A549 (cell line): ENCODE measurements around the gene SPEN. TPM values are rescaled to one million over a fixed set of nuclear protein-coding genes. Genes with fewer than 3 reads are reported as not detected.

ENCODE experiments used
- ATAC-seq, 2 experiments: fragments of 200-7000 bp in 1 of 2; fragments of >200 bp in 1 of 2; cut with Nextera tagmentation in 1 of 2; cut with Tn5 transposase in 1 of 2; 3 replicates each; pipeline versions ENCODE4 v1.8.0 to v1.9.1; 2018 to 2020; ENCODE audit warnings: mild to moderate bottlenecking in 1 of 2, moderate library complexity in 1 of 2
- CTCF ChIA-PET: fragments of 300-600 bp; sonication (Branson Sonifier 250); formaldehyde crosslinking; extraction: SDS; loops from one replicate; lab custom pipeline; 2021; ENCODE audit warnings: antibody characterized with exemption, inconsistent platforms; lab: Yijun Ruan, JAX
- POLR2A ChIA-PET: fragments of 350-600 bp; formaldehyde crosslinking; extraction: SDS; loops from one replicate; lab custom pipeline; 2021; ENCODE audit warnings: antibody characterized with exemption, inconsistent platforms; lab: Yijun Ruan, JAX
- DNase-seq, 2 experiments: peaks; one replicate each; pipeline versions ENCODE4 v3.0.0 to v3.0.0-alpha.2; 2011 to 2016; ENCODE audit warnings: low read depth in 1 of 2, low spot score in 1 of 2
- FAIRE-seq: peaks from 2 replicates; lab custom pipeline; 2011; peaks lifted over from hg19 to GRCh38; lab: Jason Lieb, UNC
- H3K27ac ChIP-seq, 2 experiments: fragments of >200 bp; sonication (Bioruptor Twin); formaldehyde crosslinking; 3 replicates each; pipeline ENCODE4 v1.5.1; 2016 to 2017
- H3K4me1 ChIP-seq: fragments of >200 bp; sonication (Bioruptor Twin); formaldehyde crosslinking; 3 replicates; pipeline ENCODE4 v1.6.1; 2016
- H3K4me2 ChIP-seq: fragments of >200 bp; sonication (Bioruptor Twin); formaldehyde crosslinking; 3 replicates; pipeline ENCODE4 v1.6.1; 2016
- H3K4me3 ChIP-seq: fragments of >200 bp; sonication (Bioruptor Twin); formaldehyde crosslinking; 3 replicates; pipeline ENCODE4 v1.5.1; 2016
- H3K9me3 ChIP-seq: fragments of >200 bp; sonication (Bioruptor Twin); formaldehyde crosslinking; 3 replicates; pipeline ENCODE4 v1.6.1; 2016
- BHLHE40 ChIP-seq: IDR thresholded peaks from 2 replicates; pipeline ENCODE4 v1.6.1; 2012; ENCODE audit warnings: low read depth, low read length, inconsistent platforms
- CBX2 ChIP-seq: fragments of 200-600 bp; sonication (generic); IDR thresholded peaks from 2 replicates; pipeline ENCODE4 v1.6.1; 2016; ENCODE audit warnings: low read depth, mild to moderate bottlenecking, borderline replicate concordance
- CBX8 ChIP-seq: fragments of 200-600 bp; sonication (generic); IDR thresholded peaks from 2 replicates; pipeline ENCODE4 v1.6.1; 2016
- CHD4 ChIP-seq: fragments of 200-600 bp; sonication (generic); IDR thresholded peaks from 2 replicates; pipeline ENCODE4 v1.6.1; 2016; ENCODE audit warnings: antibody characterized with exemption, mild to moderate bottlenecking, borderline replicate concordance
- EHF ChIP-seq: fragments of 250-450 bp; sonication (Bioruptor Pico); IDR thresholded peaks from 2 replicates; pipeline ENCODE4 v1.5.0; 2020; ENCODE audit warnings: mild to moderate bottlenecking
- EHMT2 ChIP-seq: fragments of 200-600 bp; sonication (generic); IDR thresholded peaks from 2 replicates; pipeline ENCODE4 v1.6.1; 2016; ENCODE audit warnings: antibody characterized with exemption, low read depth, mild to moderate bottlenecking, moderate library complexity
- EP300 ChIP-seq, 2 experiments: fragments of >200 bp; sonication (Bioruptor Twin); formaldehyde crosslinking; IDR thresholded peaks; 2 replicates in 1 of 2; 3 replicates in 1 of 2; pipeline ENCODE4 v1.6.1; 2016 to 2017
- FOSB ChIP-seq: fragments of 250-450 bp; sonication (Bioruptor Pico); IDR thresholded peaks from 2 replicates; pipeline ENCODE4 v1.5.0; 2020; ENCODE audit warnings: mild to moderate bottlenecking, moderate library complexity
- FOSL2 ChIP-seq, 2 experiments: fragments of 450-650 bp in 1 of 2; fragments of >200 bp in 1 of 2; sonication (Bioruptor Twin) in 1 of 2; formaldehyde crosslinking; IDR thresholded peaks; 2 replicates each; pipeline versions ENCODE4 v1.5.0 to v1.6.1; 2016 to 2020; ENCODE audit warnings: mild to moderate bottlenecking in 1 of 2, moderate library complexity in 1 of 2
- GATA3 ChIP-seq: IDR thresholded peaks from 2 replicates; pipeline ENCODE4 v1.6.1; 2012; ENCODE audit warnings: borderline replicate concordance
- HDAC2 ChIP-seq: fragments of 200-600 bp; sonication (generic); IDR thresholded peaks from 2 replicates; pipeline ENCODE4 v1.6.1; 2016
- HOXA7 ChIP-seq: fragments of 250-450 bp; sonication (Bioruptor Pico); IDR thresholded peaks from 2 replicates; pipeline ENCODE4 v1.5.0; 2020; ENCODE audit warnings: mild to moderate bottlenecking, moderate library complexity
- HOXB13 ChIP-seq: fragments of 250-450 bp; sonication (Bioruptor Pico); IDR thresholded peaks from 2 replicates; pipeline ENCODE4 v1.5.0; 2020; ENCODE audit warnings: low read depth, mild to moderate bottlenecking, moderate library complexity
- JUN ChIP-seq, 2 experiments: fragments of >200 bp; sonication (Bioruptor Twin); formaldehyde crosslinking; IDR thresholded peaks; 2 replicates in 1 of 2; 3 replicates in 1 of 2; pipeline ENCODE4 v1.6.1; 2016 to 2017
- JUNB ChIP-seq: fragments of >200 bp; sonication (Bioruptor Twin); formaldehyde crosslinking; IDR thresholded peaks from 2 replicates; pipeline ENCODE4 v1.6.1; 2016
- KDM5A ChIP-seq: fragments of 200-600 bp; sonication (generic); IDR thresholded peaks from 2 replicates; pipeline ENCODE4 v1.6.1; 2016; ENCODE audit warnings: antibody characterized with exemption, mild to moderate bottlenecking
- MAZ ChIP-seq: fragments of 150-350 bp; IDR thresholded peaks from 2 replicates; pipeline ENCODE4 v1.6.1; 2014; ENCODE audit warnings: antibody characterized with exemption, low read depth, low read length, borderline replicate concordance
- NR3C1 ChIP-seq: fragments of >200 bp; sonication (Bioruptor Twin); formaldehyde crosslinking; IDR thresholded peaks from 3 replicates; pipeline ENCODE4 v1.6.1; 2017
- RAD21 ChIP-seq, 2 experiments: fragments of >200 bp in 1 of 2; sonication (Bioruptor Twin) in 1 of 2; formaldehyde crosslinking in 1 of 2; IDR thresholded peaks in 1 of 2; conservative IDR thresholded peaks in 1 of 2; 2 replicates in 1 of 2; 3 replicates in 1 of 2; pipeline ENCODE4 v1.6.1; 2012 to 2018; ENCODE audit warnings: inconsistent platforms in 1 of 2
- RARB ChIP-seq: fragments of 250-450 bp; sonication (Bioruptor Pico); IDR thresholded peaks from 2 replicates; pipeline ENCODE4 v1.8.0; 2021; ENCODE audit warnings: mild to moderate bottlenecking, moderate library complexity
- RCOR1 ChIP-seq: fragments of 150-350 bp; IDR thresholded peaks from 2 replicates; pipeline ENCODE4 v1.6.1; 2014; ENCODE audit warnings: antibody characterized with exemption, low read length, low read depth
- SMC3 ChIP-seq: fragments of >200 bp; sonication (Bioruptor Twin); formaldehyde crosslinking; IDR thresholded peaks from 3 replicates; pipeline ENCODE4 v1.6.1; 2018; ENCODE audit warnings: inconsistent platforms
- ZFP36 ChIP-seq: fragments of 450-650 bp; IDR thresholded peaks from 2 replicates; pipeline ENCODE4 v1.6.1; 2014; ENCODE audit warnings: borderline replicate concordance; ENCODE audit not compliant: partially characterized antibody
- ZNF302 ChIP-seq: fragments of 250-450 bp; sonication (Bioruptor Pico); IDR thresholded peaks from 2 replicates; pipeline ENCODE4 v1.9.0; 2021; ENCODE audit warnings: inconsistent platforms, mild to moderate bottlenecking, moderate library complexity
- WGBS: methylation state at CpG from one replicate; pipeline ENCODE4 v1.1.6; 2017; ENCODE audit errors: missing lambda C conversion rate; 5-methylcytosine and 5-hydroxymethylcytosine counted together
- polyA plus RNA-seq, 4 experiments: library from polyadenylated mRNA; depleted of rRNA in 3 of 4; stranded (reverse); fragments of >200 nt; fragmentation: RNase III in 1 of 4; extraction: RNeasy Plus Mini Kit Qiagen cat#74134 plus additional on column Dnase treatment in 1 of 4; gene quantifications; 2 replicates in 3 of 4; 3 replicates in 1 of 4; pipeline ENCODE4 v1.2.3, GENCODE V29; 2011 to 2017
- TF ChIP-seq, protein P1 (sequence below): fragments of 200-600 bp; sonication (generic); IDR thresholded peaks from 2 replicates; pipeline ENCODE4 v1.6.1; 2016; ENCODE audit warnings: antibody characterized with exemption, mild to moderate bottlenecking, moderate library complexity
- TF ChIP-seq, protein P2 (sequence below): fragments of 250-450 bp; sonication (Bioruptor Pico); IDR thresholded peaks from 2 replicates; pipeline ENCODE4 v1.5.0; 2020; ENCODE audit warnings: low read depth, mild to moderate bottlenecking, moderate library complexity
- TF ChIP-seq, protein P3 (sequence below): fragments of 450-650 bp; IDR thresholded peaks from 2 replicates; pipeline ENCODE4 v1.6.1; 2014; ENCODE audit warnings: antibody characterized with exemption
- TF ChIP-seq, protein P4 (sequence below): fragments of >200 bp; sonication (Bioruptor Twin); formaldehyde crosslinking; IDR thresholded peaks from 2 replicates; pipeline ENCODE4 v1.6.1; 2016

SPEN gene
- polyA plus RNA-seq, 2 of the 4 experiments (the other 2 are of a cell fraction), result 7.0 to 15.5 TPM

DNA sequence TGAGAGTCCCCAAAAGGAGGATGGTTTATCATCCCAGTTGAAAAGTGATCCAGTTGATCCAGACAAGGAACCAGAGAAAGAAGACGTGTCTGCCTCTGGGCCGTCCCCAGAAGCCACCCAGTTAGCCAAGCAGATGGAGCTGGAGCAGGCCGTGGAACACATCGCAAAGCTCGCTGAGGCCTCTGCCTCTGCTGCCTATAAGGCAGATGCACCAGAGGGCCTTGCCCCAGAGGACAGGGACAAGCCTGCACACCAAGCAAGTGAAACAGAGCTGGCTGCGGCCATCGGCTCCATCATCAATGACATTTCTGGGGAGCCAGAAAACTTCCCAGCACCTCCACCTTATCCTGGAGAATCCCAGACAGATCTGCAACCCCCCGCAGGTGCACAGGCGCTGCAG, 85.1 kb downstream of the SPEN start:
- no peaks in the 10 kb centered on the region for H3K4me1 ChIP-seq
- no peaks in the 10 kb centered on the region for H3K9me3 ChIP-seq
- no peak overlapping the region for H3K27ac ChIP-seq
- no peak for TF ChIP-seq FOSB (CRISPR knock-in tag)
- TF ChIP-seq, protein P1, sequence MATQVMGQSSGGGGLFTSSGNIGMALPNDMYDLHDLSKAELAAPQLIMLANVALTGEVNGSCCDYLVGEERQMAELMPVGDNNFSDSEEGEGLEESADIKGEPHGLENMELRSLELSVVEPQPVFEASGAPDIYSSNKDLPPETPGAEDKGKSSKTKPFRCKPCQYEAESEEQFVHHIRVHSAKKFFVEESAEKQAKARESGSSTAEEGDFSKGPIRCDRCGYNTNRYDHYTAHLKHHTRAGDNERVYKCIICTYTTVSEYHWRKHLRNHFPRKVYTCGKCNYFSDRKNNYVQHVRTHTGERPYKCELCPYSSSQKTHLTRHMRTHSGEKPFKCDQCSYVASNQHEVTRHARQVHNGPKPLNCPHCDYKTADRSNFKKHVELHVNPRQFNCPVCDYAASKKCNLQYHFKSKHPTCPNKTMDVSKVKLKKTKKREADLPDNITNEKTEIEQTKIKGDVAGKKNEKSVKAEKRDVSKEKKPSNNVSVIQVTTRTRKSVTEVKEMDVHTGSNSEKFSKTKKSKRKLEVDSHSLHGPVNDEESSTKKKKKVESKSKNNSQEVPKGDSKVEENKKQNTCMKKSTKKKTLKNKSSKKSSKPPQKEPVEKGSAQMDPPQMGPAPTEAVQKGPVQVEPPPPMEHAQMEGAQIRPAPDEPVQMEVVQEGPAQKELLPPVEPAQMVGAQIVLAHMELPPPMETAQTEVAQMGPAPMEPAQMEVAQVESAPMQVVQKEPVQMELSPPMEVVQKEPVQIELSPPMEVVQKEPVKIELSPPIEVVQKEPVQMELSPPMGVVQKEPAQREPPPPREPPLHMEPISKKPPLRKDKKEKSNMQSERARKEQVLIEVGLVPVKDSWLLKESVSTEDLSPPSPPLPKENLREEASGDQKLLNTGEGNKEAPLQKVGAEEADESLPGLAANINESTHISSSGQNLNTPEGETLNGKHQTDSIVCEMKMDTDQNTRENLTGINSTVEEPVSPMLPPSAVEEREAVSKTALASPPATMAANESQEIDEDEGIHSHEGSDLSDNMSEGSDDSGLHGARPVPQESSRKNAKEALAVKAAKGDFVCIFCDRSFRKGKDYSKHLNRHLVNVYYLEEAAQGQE, result no peak
- no peak for TF ChIP-seq ZNF302 (CRISPR knock-in tag)
- no peak overlapping the region for H3K4me3 ChIP-seq
- no peak overlapping the region for H3K4me2 ChIP-seq
- FAIRE-seq (no peak), DNase-seq (no peak), ATAC-seq (no peak)
- CTCF ChIA-PET, result interaction anchor here (1.1 kb wide), 1 partner anchor 56 kb away, joined by 3 read pairs; no protein-coding TSS in a partner anchor
- POLR2A ChIA-PET, result no interaction called here
- 98% methylated on average over 4 of the region's 9 CpGs for WGBS

DNA sequence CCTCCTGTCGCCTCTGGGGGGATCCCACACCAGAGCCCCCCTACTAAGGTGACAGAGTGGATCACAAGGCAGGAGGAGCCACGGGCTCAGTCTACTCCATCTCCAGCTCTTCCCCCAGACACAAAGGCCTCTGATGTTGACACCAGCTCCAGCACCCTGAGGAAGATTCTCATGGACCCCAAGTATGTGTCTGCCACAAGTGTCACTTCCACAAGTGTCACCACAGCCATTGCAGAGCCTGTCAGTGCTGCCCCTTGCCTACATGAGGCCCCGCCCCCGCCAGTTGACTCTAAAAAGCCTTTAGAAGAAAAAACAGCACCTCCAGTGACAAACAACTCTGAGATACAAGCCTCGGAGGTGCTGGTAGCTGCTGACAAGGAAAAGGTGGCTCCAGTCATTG, 86.2 kb downstream of the SPEN start:
- WGBS, result 87% methylated on average over 3 of the region's 5 CpGs
- H3K9me3 ChIP-seq, result no peaks in the 10 kb centered on the region
- POLR2A ChIA-PET, result no interaction called here
- H3K4me1 ChIP-seq, result peaks cover 3% of the 10 kb centered on the region
- TF ChIP-seq EHF (CRISPR knock-in tag) (no peak), RAD21 (conservative IDR thresholded peaks at IDR 0.05 in 1 of 2, IDR thresholded peaks at IDR 0.05 in 1 of 2) (no peak), CBX2 (no peak), NR3C1 (no peak), SMC3 (no peak), BHLHE40 (no peak), RCOR1 (no peak), CBX8 (no peak), GATA3 (no peak)
- TF ChIP-seq, all 56 proteins: peak for 0
- Histone ChIP-seq H3K27ac (no peak overlapping the region), H3K4me2 (no peak overlapping the region), H3K4me3 (no peak overlapping the region)
- DNase-seq (no peak), FAIRE-seq (no peak), ATAC-seq (no peak)
- CTCF ChIA-PET, result interaction anchor here (0.6 to 1.2 kb wide), 2 partner anchors 17 to 86 kb away, joined by 3 to 4 read pairs; partner anchors contain the start of gene SPEN

DNA sequence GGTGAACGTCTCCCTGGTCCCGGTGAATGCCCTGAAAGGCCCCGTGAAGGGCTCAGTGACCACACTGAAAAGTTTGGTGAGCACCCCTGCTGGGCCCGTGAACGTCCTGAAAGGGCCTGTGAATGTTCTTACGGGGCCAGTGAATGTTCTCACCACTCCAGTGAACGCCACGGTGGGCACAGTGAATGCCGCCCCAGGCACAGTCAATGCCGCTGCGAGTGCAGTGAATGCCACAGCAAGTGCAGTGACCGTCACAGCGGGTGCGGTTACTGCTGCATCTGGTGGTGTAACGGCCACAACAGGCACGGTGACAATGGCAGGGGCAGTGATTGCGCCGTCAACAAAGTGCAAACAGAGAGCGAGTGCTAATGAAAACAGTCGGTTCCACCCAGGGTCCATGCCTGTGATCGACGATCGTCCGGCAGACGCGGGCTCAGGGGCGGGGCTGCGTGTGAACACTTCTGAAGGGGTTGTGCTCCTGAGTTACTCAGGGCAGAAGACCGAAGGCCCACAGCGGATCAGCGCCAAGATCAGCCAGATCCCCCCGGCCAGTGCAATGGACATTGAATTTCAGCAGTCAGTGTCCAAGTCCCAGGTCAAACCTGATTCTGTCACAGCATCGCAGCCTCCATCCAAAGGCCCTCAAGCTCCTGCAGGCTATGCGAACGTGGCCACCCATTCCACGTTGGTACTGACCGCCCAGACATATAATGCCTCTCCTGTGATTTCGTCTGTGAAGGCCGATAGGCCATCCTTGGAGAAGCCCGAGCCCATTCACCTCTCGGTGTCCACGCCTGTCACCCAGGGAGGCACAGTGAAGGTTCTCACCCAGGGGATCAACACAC, 86.9 kb downstream of the SPEN start:
- Histone ChIP-seq H3K27ac (no peak overlapping the region), H3K4me2 (no peak overlapping the region), H3K4me3 (no peak overlapping the region), H3K4me1 (peaks cover 10% of the 10 kb centered on the region), H3K9me3 (no peaks in the 10 kb centered on the region)
- CTCF ChIA-PET, result interaction anchor here (1.2 to 1.4 kb wide), 2 partner anchors 16 to 60 kb away, joined by 4 read pairs; no protein-coding TSS in a partner anchor
- POLR2A ChIA-PET, result no interaction called here
- 94% methylated on average over 42 of the region's 42 CpGs for WGBS
- ATAC-seq (no peak), FAIRE-seq (no peak), DNase-seq (no peak)
- TF ChIP-seq ZFP36, result no peak
- no peak for TF ChIP-seq JUN (IDR thresholded peaks at IDR 0.05)
- no peak for TF ChIP-seq FOSL2 (IDR thresholded peaks at IDR 0.05)
- TF ChIP-seq FOSL2 (CRISPR knock-in tag; IDR thresholded peaks at IDR 0.05), result no peak
- TF ChIP-seq HDAC2, result no peak
- no peak for TF ChIP-seq HOXB13 (CRISPR knock-in tag)
- TF ChIP-seq GATA3, result no peak
- TF ChIP-seq ZNF302 (CRISPR knock-in tag), result no peak
- TF ChIP-seq RARB (CRISPR knock-in tag), result no peak
- TF ChIP-seq NR3C1, result no peak
- TF ChIP-seq, protein P2, sequence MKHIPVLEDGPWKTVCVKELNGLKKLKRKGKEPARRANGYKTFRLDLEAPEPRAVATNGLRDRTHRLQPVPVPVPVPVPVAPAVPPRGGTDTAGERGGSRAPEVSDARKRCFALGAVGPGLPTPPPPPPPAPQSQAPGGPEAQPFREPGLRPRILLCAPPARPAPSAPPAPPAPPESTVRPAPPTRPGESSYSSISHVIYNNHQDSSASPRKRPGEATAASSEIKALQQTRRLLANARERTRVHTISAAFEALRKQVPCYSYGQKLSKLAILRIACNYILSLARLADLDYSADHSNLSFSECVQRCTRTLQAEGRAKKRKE (CRISPR knock-in tag), result no peak
- no peak for TF ChIP-seq HOXA7
- TF ChIP-seq, protein P3, sequence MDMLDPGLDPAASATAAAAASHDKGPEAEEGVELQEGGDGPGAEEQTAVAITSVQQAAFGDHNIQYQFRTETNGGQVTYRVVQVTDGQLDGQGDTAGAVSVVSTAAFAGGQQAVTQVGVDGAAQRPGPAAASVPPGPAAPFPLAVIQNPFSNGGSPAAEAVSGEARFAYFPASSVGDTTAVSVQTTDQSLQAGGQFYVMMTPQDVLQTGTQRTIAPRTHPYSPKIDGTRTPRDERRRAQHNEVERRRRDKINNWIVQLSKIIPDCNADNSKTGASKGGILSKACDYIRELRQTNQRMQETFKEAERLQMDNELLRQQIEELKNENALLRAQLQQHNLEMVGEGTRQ, result no peak
- no peak for TF ChIP-seq JUNB
- TF ChIP-seq CBX8, result no peak
- no peak for TF ChIP-seq CHD4
- no peak for TF ChIP-seq EHMT2
- TF ChIP-seq EP300 (IDR thresholded peaks at IDR 0.05), result no peak
- no peak for TF ChIP-seq MAZ
- TF ChIP-seq, protein P4, sequence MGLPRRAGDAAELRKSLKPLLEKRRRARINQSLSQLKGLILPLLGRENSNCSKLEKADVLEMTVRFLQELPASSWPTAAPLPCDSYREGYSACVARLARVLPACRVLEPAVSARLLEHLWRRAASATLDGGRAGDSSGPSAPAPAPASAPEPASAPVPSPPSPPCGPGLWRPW, result no peak
- TF ChIP-seq KDM5A, result no peak
